ENCODE results near the gene PODXL. TPM values are rescaled to one million over a fixed set of nuclear protein-coding genes. Genes with fewer than 3 reads are reported as not detected.

PODXL gene
- total and polyA plus RNA-seq, 11 donors = 30.9 to 230 (median 71.8) TPM

DNA sequence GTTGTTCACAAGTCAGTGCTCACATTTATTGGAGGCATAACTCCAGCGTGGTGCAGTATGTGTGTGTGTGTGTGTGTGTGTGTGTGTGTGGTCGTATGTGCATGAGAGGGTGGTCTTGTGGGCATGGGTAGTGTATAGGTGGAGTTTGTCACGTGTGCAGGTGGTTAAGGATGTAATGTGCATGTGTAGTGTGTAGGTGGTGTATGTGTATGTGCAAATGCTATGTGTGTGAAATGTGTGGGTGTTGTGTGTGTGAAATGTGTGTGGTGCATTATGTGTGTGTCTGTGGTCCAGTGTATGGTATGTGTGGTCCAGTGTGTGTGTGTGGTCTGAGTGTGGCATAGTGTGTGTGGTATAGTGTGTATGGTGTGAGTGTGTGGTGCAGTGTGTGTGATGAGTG lies 30.3 kb upstream of the PODXL start:
- H3K27me3 ChIP-seq = no peaks in the 10 kb centered on the region
- H3K36me3 ChIP-seq = no peaks in the 10 kb centered on the region
- H3K4me1 ChIP-seq = peaks cover 0 to 28% (median 17%) of the 10 kb centered on the region in 12 donors
- intact Hi-C loops (cut with DNase I) = loop anchor here in 4 of 10 donors (2.0 to 10.0 kb wide), 4 partner anchors 34 to 82 kb away; no protein-coding TSS in a partner anchor
- peak in 1 of 4 donors; percentile 17 for ATAC-seq
- peak overlapping the region in 2 of 12 donors; percentile 46 to 67 for H3K27ac ChIP-seq
- WGBS, 4 donors = 60 to 83% (median 65%) methylated on average over 3 of the region's 3 CpGs
- DNase-seq = no peak
- H3K4me3 ChIP-seq = no peak overlapping the region
- no peaks in the 10 kb centered on the region for H3K9me3 ChIP-seq
- TF ChIP-seq CTCF (IDR thresholded peaks at IDR 0.05) (no peak), POLR2A (IDR thresholded peaks at IDR 0.05) (no peak)

DNA sequence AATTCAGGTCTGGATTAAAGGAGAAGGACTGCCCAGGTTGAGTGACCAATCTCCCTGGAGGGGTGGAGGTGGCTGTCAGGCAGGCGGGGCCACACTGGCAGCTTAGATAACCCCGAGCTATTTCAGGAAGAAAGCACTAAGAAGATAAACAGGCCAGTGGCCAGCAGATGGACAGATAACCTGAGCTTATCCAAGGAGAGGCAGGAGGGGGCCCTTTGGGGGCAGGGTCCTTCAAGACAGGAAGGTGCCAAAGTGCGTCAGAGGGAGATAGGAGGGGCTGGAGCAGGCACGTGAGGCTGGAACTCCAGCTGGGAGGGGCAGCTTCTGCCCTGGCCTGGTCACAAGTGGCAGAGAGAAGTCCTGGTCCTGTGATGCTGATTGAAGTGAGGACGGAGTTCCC lies 29.8 kb upstream of the PODXL start:
- ATAC-seq (peak; percentile 33 to 75 (median 72)), DNase-seq (peak in 4 of 5 donors; percentile 54 to 83 (median 58))
- no peaks in the 10 kb centered on the region for H3K9me3 ChIP-seq
- 15 to 29% (median 17%) methylated on average over 5 of the region's 5 CpGs for WGBS, 4 donors
- no peaks in the 10 kb centered on the region for H3K27me3 ChIP-seq
- TF ChIP-seq POLR2A (IDR thresholded peaks at IDR 0.05) (no peak), CTCF (IDR thresholded peaks at IDR 0.05) (no peak)
- peaks cover 0 to 32% (median 21%) of the 10 kb centered on the region in 12 donors for H3K4me1 ChIP-seq
- peak overlapping the region in 7 of 12 donors; percentile 17 to 67 (median 44) for H3K27ac ChIP-seq
- intact Hi-C loops (cut with DNase I) = loop anchor here in 4 of 10 donors (2.0 to 10.0 kb wide), 4 partner anchors 35 to 81 kb away; no protein-coding TSS in a partner anchor
- no peaks in the 10 kb centered on the region for H3K36me3 ChIP-seq
- no peak overlapping the region for H3K4me3 ChIP-seq

- WGBS, 4 donors = 91 to 95% (median 94%) methylated on average over 9 of the region's 9 CpGs
- ATAC-seq (no peak), DNase-seq (no peak)
- Histone ChIP-seq H3K36me3 (no peaks in the 10 kb centered on the region), H3K27me3 (no peaks in the 10 kb centered on the region), H3K27ac (peak overlapping the region in 1 of 12 donors; percentile 92), H3K4me3 (no peak overlapping the region), H3K9me3 (no peaks in the 10 kb centered on the region), H3K4me1 (peaks cover 0 to 45% (median 28%) of the 10 kb centered on the region in 12 donors)
- TF ChIP-seq CTCF (IDR thresholded peaks at IDR 0.05) (no peak), POLR2A (IDR thresholded peaks at IDR 0.05) (no peak)
- intact Hi-C loops (cut with DNase I) = loop anchor here in 3 of 10 donors (2.0 to 10.0 kb wide), 4 partner anchors 37 to 79 kb away; no protein-coding TSS in a partner anchor
These were observed 27.0 kb upstream of the PODXL start for GRCh38 chr7:131583430-131583829.

- Histone ChIP-seq H3K27me3 (no peaks in the 10 kb centered on the region), H3K9me3 (no peaks in the 10 kb centered on the region), H3K36me3 (no peaks in the 10 kb centered on the region), H3K27ac (peak overlapping the region; percentile 76 to 95 (median 83)), H3K4me3 (no peak overlapping the region), H3K4me1 (peaks cover 0 to 37% (median 25%) of the 10 kb centered on the region in 12 donors)
- peak; percentile 86 to 93 (median 87) for DNase-seq
- peak; percentile 88 to 94 (median 92) for ATAC-seq
- TF ChIP-seq CTCF (IDR thresholded peaks at IDR 0.05) = peak in 9 of 12 donors; percentile 10 to 43 (median 18)
- no peak for TF ChIP-seq POLR2A (IDR thresholded peaks at IDR 0.05)
- intact Hi-C loops (cut with DNase I) = loop anchor here in 5 of 10 donors (1.0 to 10.0 kb wide), 9 partner anchors 25 to 77 kb away; partner anchors contain the start of gene PODXL (in 2 of the 5)
- 17 to 30% (median 21%) methylated on average over 11 to 16 of the region's 16 CpGs for WGBS, 4 donors
These were observed 25.0 kb upstream of the PODXL start for GRCh38 chr7:131581241-131582051.

All from heart left ventricle (tissue), 16 donors.